Jurkat, Clone E6-1 (cell line): Measurements from ENCODE around the gene FKBP2.

Experiments
- DNase-seq: peaks from one replicate; pipeline ENCODE4 v3.0.0-alpha.2; 2011; ENCODE audit warnings: low read depth, low spot score
- H3K4me3 ChIP-seq: 2 replicates; pipeline ENCODE4 v1.5.1; 2011; ENCODE audit warnings: mild to moderate bottlenecking, low read length, control low read depth, moderate library complexity

The FKBP2 gene

GRCh38 chr11:64258356-64258755 lies 17.5 kb downstream of the FKBP2 start:
- H3K4me3 ChIP-seq = no peak overlapping the region
- no peak for DNase-seq

GRCh38 chr11:64258946-64259532 lies 18.1 kb downstream of the FKBP2 start:
- DNase-seq = no peak

GRCh38 chr11:64259533-64260067 lies 18.7 kb downstream of the FKBP2 start:
- DNase-seq = no peak
- H3K4me3 ChIP-seq = no peak overlapping the region

More at GRCh38 chr11:64258946-64259532, 18.1 kb downstream of the FKBP2 start:
- H3K4me3 ChIP-seq = no peak overlapping the region

GRCh38 chr11:64260147-64260708 lies 19.3 kb downstream of the FKBP2 start:
- DNase-seq = no peak

GRCh38 chr11:64261556-64262080 lies 20.7 kb downstream of the FKBP2 start:
- no peak overlapping the region for H3K4me3 ChIP-seq
- DNase-seq = no peak

More at GRCh38 chr11:64260147-64260708, 19.3 kb downstream of the FKBP2 start:
- H3K4me3 ChIP-seq = no peak overlapping the region

GRCh38 chr11:64262271-64263002 lies 21.5 kb downstream of the FKBP2 start:
- H3K4me3 ChIP-seq = no peak overlapping the region
- no peak for DNase-seq

GRCh38 chr11:64263021-64263946 lies 22.4 kb downstream of the FKBP2 start:
- DNase-seq = no peak
- H3K4me3 ChIP-seq = no peak overlapping the region

GRCh38 chr11:64263947-64264317 lies 23.0 kb downstream of the FKBP2 start:
- H3K4me3 ChIP-seq = no peak overlapping the region
- no peak for DNase-seq

GRCh38 chr11:64264371-64264852 lies 23.5 kb downstream of the FKBP2 start:
- no peak overlapping the region for H3K4me3 ChIP-seq

GRCh38 chr11:64265176-64266160 lies 24.6 kb downstream of the FKBP2 start:
- no peak overlapping the region for H3K4me3 ChIP-seq
- DNase-seq = no peak

More at GRCh38 chr11:64264371-64264852, 23.5 kb downstream of the FKBP2 start:
- no peak for DNase-seq

GRCh38 chr11:64266339-64266738 lies 25.4 kb downstream of the FKBP2 start:
- DNase-seq = no peak
- no peak overlapping the region for H3K4me3 ChIP-seq

GRCh38 chr11:64267207-64267945 lies 26.5 kb downstream of the FKBP2 start:
- no peak for DNase-seq
- no peak overlapping the region for H3K4me3 ChIP-seq

- H3K4me3 ChIP-seq = peak overlapping the region; percentile 89
- no peak for DNase-seq
Measured at GRCh38 chr11:64268025-64268892, 27.4 kb downstream of the FKBP2 start.

GRCh38 chr11:64268893-64269539 lies 28.1 kb downstream of the FKBP2 start:
- no peak for DNase-seq
- H3K4me3 ChIP-seq = peak overlapping the region; percentile 89

- H3K4me3 ChIP-seq = peak overlapping the region; percentile 89
- peak; percentile 100 for DNase-seq
Measured at GRCh38 chr11:64269540-64270220, 28.8 kb downstream of the FKBP2 start.
